Transverse colon (tissue), 4 donors: Measurements from ENCODE around the gene SLK.

Experiments
- POLR2AphosphoS5 ChIP-seq, 3 donors: sonication (generic); formaldehyde crosslinking; IDR thresholded peaks; one replicate each; pipeline ENCODE4 v1.6.1; 2016; ENCODE audit warnings: antibody characterized with exemption in 3 of 3
- TF ChIP-seq, protein P1 (sequence below), 5 experiments: fragments of 200-600 bp in 3 of 5; fragments of 450-650 bp in 2 of 5; sonication (generic) in 3 of 5; IDR thresholded peaks; 1 replicate in 2 of 5; 2 replicates in 3 of 5; pipeline ENCODE4 v1.5.1; 2016 to 2017; ENCODE audit warnings: antibody characterized with exemption in 5 of 5, inconsistent platforms in 3 of 5, mild to moderate bottlenecking in 2 of 5, moderate library complexity in 1 of 5

- TF ChIP-seq POLR2AphosphoS5 (IDR thresholded peaks at IDR 0.05) = no peak
- TF ChIP-seq, protein P1, sequence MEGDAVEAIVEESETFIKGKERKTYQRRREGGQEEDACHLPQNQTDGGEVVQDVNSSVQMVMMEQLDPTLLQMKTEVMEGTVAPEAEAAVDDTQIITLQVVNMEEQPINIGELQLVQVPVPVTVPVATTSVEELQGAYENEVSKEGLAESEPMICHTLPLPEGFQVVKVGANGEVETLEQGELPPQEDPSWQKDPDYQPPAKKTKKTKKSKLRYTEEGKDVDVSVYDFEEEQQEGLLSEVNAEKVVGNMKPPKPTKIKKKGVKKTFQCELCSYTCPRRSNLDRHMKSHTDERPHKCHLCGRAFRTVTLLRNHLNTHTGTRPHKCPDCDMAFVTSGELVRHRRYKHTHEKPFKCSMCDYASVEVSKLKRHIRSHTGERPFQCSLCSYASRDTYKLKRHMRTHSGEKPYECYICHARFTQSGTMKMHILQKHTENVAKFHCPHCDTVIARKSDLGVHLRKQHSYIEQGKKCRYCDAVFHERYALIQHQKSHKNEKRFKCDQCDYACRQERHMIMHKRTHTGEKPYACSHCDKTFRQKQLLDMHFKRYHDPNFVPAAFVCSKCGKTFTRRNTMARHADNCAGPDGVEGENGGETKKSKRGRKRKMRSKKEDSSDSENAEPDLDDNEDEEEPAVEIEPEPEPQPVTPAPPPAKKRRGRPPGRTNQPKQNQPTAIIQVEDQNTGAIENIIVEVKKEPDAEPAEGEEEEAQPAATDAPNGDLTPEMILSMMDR (IDR thresholded peaks at IDR 0.05) = no peak
Observed at GRCh38 chr10:104043854-104044253, 76.9 kb downstream of the SLK start.
